GM10266 (cell line): ENCODE data around the gene ARHGAP8.

Experiments
- DNase-seq: peaks from one replicate; pipeline ENCODE4 v3.0.0; 2012; ENCODE audit errors: extremely low spot score
- TF ChIP-seq, protein P1 (sequence below): IDR thresholded peaks from 2 replicates; pipeline ENCODE4 v1.5.1; 2012; ENCODE audit warnings: mild to moderate bottlenecking, low read depth; ENCODE audit not compliant: control insufficient read depth, insufficient read depth; ENCODE audit errors: missing control alignments

The ARHGAP8 gene

GRCh38 chr22:44805711-44806110, 53.3 kb downstream of the ARHGAP8 start:
- TF ChIP-seq, protein P1, sequence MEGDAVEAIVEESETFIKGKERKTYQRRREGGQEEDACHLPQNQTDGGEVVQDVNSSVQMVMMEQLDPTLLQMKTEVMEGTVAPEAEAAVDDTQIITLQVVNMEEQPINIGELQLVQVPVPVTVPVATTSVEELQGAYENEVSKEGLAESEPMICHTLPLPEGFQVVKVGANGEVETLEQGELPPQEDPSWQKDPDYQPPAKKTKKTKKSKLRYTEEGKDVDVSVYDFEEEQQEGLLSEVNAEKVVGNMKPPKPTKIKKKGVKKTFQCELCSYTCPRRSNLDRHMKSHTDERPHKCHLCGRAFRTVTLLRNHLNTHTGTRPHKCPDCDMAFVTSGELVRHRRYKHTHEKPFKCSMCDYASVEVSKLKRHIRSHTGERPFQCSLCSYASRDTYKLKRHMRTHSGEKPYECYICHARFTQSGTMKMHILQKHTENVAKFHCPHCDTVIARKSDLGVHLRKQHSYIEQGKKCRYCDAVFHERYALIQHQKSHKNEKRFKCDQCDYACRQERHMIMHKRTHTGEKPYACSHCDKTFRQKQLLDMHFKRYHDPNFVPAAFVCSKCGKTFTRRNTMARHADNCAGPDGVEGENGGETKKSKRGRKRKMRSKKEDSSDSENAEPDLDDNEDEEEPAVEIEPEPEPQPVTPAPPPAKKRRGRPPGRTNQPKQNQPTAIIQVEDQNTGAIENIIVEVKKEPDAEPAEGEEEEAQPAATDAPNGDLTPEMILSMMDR, result no peak
- DNase-seq, result no peak

GRCh38 chr22:44807232-44807631, 54.9 kb downstream of the ARHGAP8 start:
- DNase-seq, result no peak
- TF ChIP-seq, protein P1, result no peak

- DNase-seq, result no peak
- TF ChIP-seq, protein P1, result peak; percentile 8
Measured at GRCh38 chr22:44807915-44808690, 55.7 kb downstream of the ARHGAP8 start.

DNA sequence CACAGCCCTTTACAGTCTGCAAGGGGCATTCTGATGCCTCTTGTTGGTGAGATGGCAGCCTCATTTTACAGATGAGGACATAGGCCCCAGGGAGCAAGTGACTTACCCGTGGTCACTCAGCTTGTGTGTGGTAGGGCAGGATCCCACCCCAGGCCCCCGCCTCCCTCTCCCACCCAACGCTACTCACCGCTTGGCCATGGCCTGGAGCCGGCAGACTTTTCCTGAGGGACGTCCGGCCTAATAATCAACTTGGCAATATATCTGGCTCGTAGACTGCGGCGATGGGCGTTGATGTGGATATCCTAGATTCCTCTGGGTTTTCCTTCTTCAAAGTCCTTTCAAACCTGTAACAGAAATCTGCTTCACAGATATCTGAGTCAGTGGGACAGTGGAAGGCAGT, 57.1 kb downstream of the ARHGAP8 start:
- DNase-seq, result no peak
- TF ChIP-seq, protein P1, result no peak

DNA sequence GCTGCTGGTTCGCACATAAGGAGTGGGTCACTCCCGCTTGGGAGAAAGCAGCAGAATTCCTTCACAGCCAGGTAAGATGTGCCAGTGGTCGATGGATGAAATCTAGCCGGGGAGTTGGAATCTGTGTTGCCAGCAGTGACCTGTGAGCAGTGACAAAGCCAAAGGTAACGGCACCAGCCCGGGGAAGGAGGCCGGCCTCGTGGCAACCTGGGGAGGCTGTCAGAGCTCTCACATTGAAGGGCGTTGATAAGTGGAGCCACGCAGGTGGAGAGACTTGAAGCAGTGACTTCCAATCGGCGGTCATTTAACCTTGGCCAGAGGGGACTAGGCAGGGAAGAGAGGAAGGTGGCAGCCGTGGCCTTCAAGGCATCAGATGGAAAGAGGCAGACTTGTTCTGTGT, 58.8 kb downstream of the ARHGAP8 start:
- TF ChIP-seq, protein P1, result no peak
- no peak for DNase-seq

DNA sequence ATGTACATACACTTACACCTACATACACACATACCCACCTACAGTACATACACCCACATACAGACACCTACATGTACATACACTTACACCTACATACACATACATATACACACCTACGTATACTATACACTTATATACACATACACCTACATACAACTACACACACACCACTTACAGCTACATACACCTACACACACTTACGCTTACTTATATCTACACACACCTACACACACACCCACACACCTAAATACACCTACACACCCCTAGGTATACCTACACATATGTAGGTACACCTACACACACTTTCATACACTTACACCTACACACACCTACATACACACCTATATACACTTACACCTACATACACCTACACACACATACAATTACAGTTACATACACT, 61.0 kb downstream of the ARHGAP8 start:
- TF ChIP-seq, protein P1, result no peak

GRCh38 chr22:44814266-44815098, 62.1 kb downstream of the ARHGAP8 start:
- DNase-seq, result no peak
- TF ChIP-seq, protein P1, result no peak

More for the DNA sequence above, 61.0 kb downstream of the ARHGAP8 start:
- no peak for DNase-seq
